ENCODE measurements around the gene GRIK4. TPM values are rescaled to one million over a fixed set of nuclear protein-coding genes. Genes with fewer than 3 reads are reported as not detected.

The GRIK4 gene
- total and polyA plus RNA-seq, 8 donors = 0.76 to 10.1 (median 7.7) TPM

GRCh38 chr11:120925944-120926343, 414.4 kb downstream of the GRIK4 start:
- Histone ChIP-seq H3K9me3 (no peaks in the 10 kb centered on the region), H3K27me3 (no peaks in the 10 kb centered on the region), H3K4me1 (no peaks in the 10 kb centered on the region), H3K27ac (no peak overlapping the region), H3K36me3 (no peaks in the 10 kb centered on the region), H3K4me3 (no peak overlapping the region)
- ATAC-seq (no peak), DNase-seq (no peak)
- intact Hi-C loops (cut with DNase I) = no loop called here
- no peak for TF ChIP-seq CTCF (IDR thresholded peaks at IDR 0.05)

- Histone ChIP-seq H3K36me3 (no peaks in the 10 kb centered on the region), H3K27me3 (peaks cover 0 to 6% of the 10 kb centered on the region in 2 donors), H3K27ac (no peak overlapping the region), H3K4me3 (no peak overlapping the region), H3K9me3 (no peaks in the 10 kb centered on the region), H3K4me1 (no peaks in the 10 kb centered on the region)
- DNase-seq (no peak), ATAC-seq (no peak)
- TF ChIP-seq CTCF (IDR thresholded peaks at IDR 0.05) = no peak
- intact Hi-C loops (cut with DNase I) = no loop called here
These were observed 417.1 kb downstream of the GRIK4 start for GRCh38 chr11:120928627-120929026.

- intact Hi-C loops (cut with DNase I) = no loop called here
- no peak for TF ChIP-seq CTCF (IDR thresholded peaks at IDR 0.05)
- peaks cover 0 to 7% of the 10 kb centered on the region in 2 donors for H3K27me3 ChIP-seq
- no peak for ATAC-seq
- no peak for DNase-seq
- no peak overlapping the region for H3K4me3 ChIP-seq
- no peaks in the 10 kb centered on the region for H3K36me3 ChIP-seq
- no peaks in the 10 kb centered on the region for H3K9me3 ChIP-seq
- no peaks in the 10 kb centered on the region for H3K4me1 ChIP-seq
- no peak overlapping the region for H3K27ac ChIP-seq
These were observed 417.5 kb downstream of the GRIK4 start for GRCh38 chr11:120929090-120929489.

GRCh38 chr11:120929664-120930154, 418.2 kb downstream of the GRIK4 start:
- peak; percentile 27 for TF ChIP-seq CTCF (IDR thresholded peaks at IDR 0.05)
- intact Hi-C loops (cut with DNase I) = loop anchor here in 1 of 2 donors (10.0 kb wide), 1 partner anchor 185 kb away; no protein-coding TSS in a partner anchor
- no peaks in the 10 kb centered on the region for H3K36me3 ChIP-seq
- ATAC-seq (peak; percentile 82), DNase-seq (peak in 1 of 4 donors; percentile 39)
- H3K4me3 ChIP-seq = no peak overlapping the region
- H3K27ac ChIP-seq = no peak overlapping the region
- peaks cover 0 to 11% of the 10 kb centered on the region in 2 donors for H3K27me3 ChIP-seq
- no peaks in the 10 kb centered on the region for H3K9me3 ChIP-seq
- H3K4me1 ChIP-seq = no peaks in the 10 kb centered on the region

- DNase-seq (no peak), ATAC-seq (no peak)
- TF ChIP-seq CTCF (IDR thresholded peaks at IDR 0.05) = no peak
- no peaks in the 10 kb centered on the region for H3K36me3 ChIP-seq
- H3K27ac ChIP-seq = no peak overlapping the region
- H3K4me3 ChIP-seq = no peak overlapping the region
- no peaks in the 10 kb centered on the region for H3K4me1 ChIP-seq
- H3K9me3 ChIP-seq = no peaks in the 10 kb centered on the region
- intact Hi-C loops (cut with DNase I) = loop anchor here in 1 of 2 donors (10.0 kb wide), 1 partner anchor 184 kb away; no protein-coding TSS in a partner anchor
- H3K27me3 ChIP-seq = peaks cover 0 to 11% of the 10 kb centered on the region in 2 donors
These were observed 419.7 kb downstream of the GRIK4 start for GRCh38 chr11:120931057-120931779.
